Psoas muscle (tissue), 8 donors: Measurements from ENCODE around the gene BCAR3. TPM values are rescaled to one million over a fixed set of nuclear protein-coding genes. Genes with fewer than 3 reads are reported as not detected.

Experiments
- ATAC-seq, 4 donors: fragments of 200-7000 bp; cut with Tn5 transposase; one replicate each; pipeline ENCODE4 v1.9.1; 2020; ENCODE audit warnings: moderate library complexity in 3 of 4, mild to moderate bottlenecking in 2 of 4
- DNase-seq, 2 donors: peaks; one replicate each; pipeline ENCODE4 v3.0.0-alpha.2; 2020
- H3K27ac ChIP-seq: fragments of 200-600 bp; one replicate; pipeline ENCODE4 v1.8.0; 2022
- H3K27me3 ChIP-seq, 3 donors: fragments of 200-600 bp in 1 of 3; one replicate each; pipeline versions ENCODE4 v1.6.1 to v1.8.0; 2013 to 2022; ENCODE audit warnings: low read length in 2 of 3, mild to moderate bottlenecking in 2 of 3, moderate library complexity in 1 of 3; ENCODE audit not compliant: insufficient read depth in 3 of 3
- H3K36me3 ChIP-seq, 2 donors: fragments of 200-600 bp in 1 of 2; one replicate each; pipeline versions ENCODE4 v1.6.1 to v1.8.0; 2013 to 2022; ENCODE audit warnings: low read depth in 1 of 2, mild to moderate bottlenecking in 1 of 2, moderate library complexity in 1 of 2; ENCODE audit not compliant: insufficient read depth in 1 of 2
- H3K4me1 ChIP-seq: fragments of 200-600 bp; one replicate; pipeline ENCODE4 v1.8.0; 2022
- H3K4me3 ChIP-seq: fragments of 200-600 bp; one replicate; pipeline ENCODE4 v1.8.0; 2022; ENCODE audit warnings: mild to moderate bottlenecking
- H3K9me3 ChIP-seq: fragments of 200-600 bp; one replicate; pipeline ENCODE4 v1.8.0; 2022
- CTCF ChIP-seq: fragments of 200-600 bp; IDR thresholded peaks from one replicate; pipeline ENCODE4 v1.8.0; 2022; ENCODE audit warnings: antibody characterized with exemption
- whole genome bisulfite sequencing, 3 donors: extraction: QIAGEN DNeasy Blood & Tissue Kit; methylation state at CpG; one replicate each; pipeline versions ENCODE4 v1.1.6 to v1.1.7; 2013; 5-methylcytosine and 5-hydroxymethylcytosine counted together
- intact Hi-C, 2 donors: fragments of 100-400 bp; cut with DNase I; formaldehyde crosslinking; loops; one replicate each; pipeline versions ENCODE4 v1.11.0 to v1.14.2; 2022
- polyA plus RNA-seq, 3 donors: library from polyadenylated mRNA; stranded (reverse); fragments of 200-250 nt; gene quantifications; one replicate each; pipeline ENCODE4 v1.2.3, GENCODE V29; 2013
- total RNA-seq, 4 donors: library from RNA; stranded (reverse); fragmentation: NEBNext Ultra II Directional in 2 of 4; extraction: Animal tissue kit (Norgen Biotek cat#: 25700) in 2 of 4; gene quantifications; one replicate each; pipeline versions ENCODE4 v1.2.1 to v1.2.4, GENCODE V29; 2021 to 2023
- donor health status: healthy with polysubstance abuse.
- donor health status: DM: no; HTN: no; CAD: no; lungs with moderate emphysema.
- donor health status: Bipolar disorder and iron deficiency.
- donor health status: healthy.
- donor health status: DM: yes; HTN: yes; CAD: no.
- donor health status: DM: no; HTN: no; CAD: no.
- donor health status: DM: no; HTN: no; CAD: no.
- donor health status: DM: yes; HTN: yes; CAD: no.

Gene BCAR3
- total and polyA plus RNA-seq, 7 donors = 15.8 to 64.1 (median 18.4) TPM

- Histone ChIP-seq H3K27ac (no peak overlapping the region), H3K4me3 (no peak overlapping the region), H3K36me3 (no peaks in the 10 kb centered on the region), H3K4me1 (no peaks in the 10 kb centered on the region), H3K9me3 (peaks cover 2% of the 10 kb centered on the region), H3K27me3 (no peaks in the 10 kb centered on the region)
- ATAC-seq = no peak
- intact Hi-C loops = loop anchor here (5.0 kb wide), 3 partner anchors 36 to 211 kb away; no protein-coding TSS in a partner anchor
- 74 to 87% (median 79%) methylated on average over 5 of the region's 5 CpGs for WGBS, 3 donors
- TF ChIP-seq CTCF = peak; percentile 15
- no peak for DNase-seq
Observed at GRCh38 chr1:93631626-93632365, 49.8 kb downstream of the BCAR3 start.

- Histone ChIP-seq H3K9me3 (peaks cover 2% of the 10 kb centered on the region), H3K27ac (no peak overlapping the region), H3K27me3 (no peaks in the 10 kb centered on the region), H3K36me3 (no peaks in the 10 kb centered on the region), H3K4me1 (peaks cover 1% of the 10 kb centered on the region), H3K4me3 (no peak overlapping the region)
- WGBS, 3 donors = 89 to 93% (median 92%) methylated on average over 3 of the region's 3 CpGs
- intact Hi-C loops = loop anchor here (5.0 kb wide), 3 partner anchors 37 to 212 kb away; no protein-coding TSS in a partner anchor
- ATAC-seq (no peak), DNase-seq (no peak)
- no peak for TF ChIP-seq CTCF
Observed at GRCh38 chr1:93630168-93630567, 51.5 kb downstream of the BCAR3 start.

- DNase-seq (no peak), ATAC-seq (peak; percentile 78 to 89 (median 80))
- Histone ChIP-seq H3K27me3 (no peaks in the 10 kb centered on the region), H3K27ac (no peak overlapping the region), H3K4me3 (no peak overlapping the region), H3K9me3 (peaks cover 2% of the 10 kb centered on the region), H3K36me3 (no peaks in the 10 kb centered on the region), H3K4me1 (peaks cover 4% of the 10 kb centered on the region)
- intact Hi-C loops = loop anchor here (2.0 to 5.0 kb wide), 5 partner anchors 38 to 215 kb away; no protein-coding TSS in a partner anchor
- TF ChIP-seq CTCF = peak; percentile 83
- WGBS, 3 donors = 43 to 60% (median 48%) methylated on average over 9 of the region's 9 CpGs
Observed at GRCh38 chr1:93629101-93630059, 52.3 kb downstream of the BCAR3 start.

- DNase-seq (no peak), ATAC-seq (no peak)
- H3K9me3 ChIP-seq = peaks cover 2% of the 10 kb centered on the region
- H3K4me1 ChIP-seq = peaks cover 4% of the 10 kb centered on the region
- no peaks in the 10 kb centered on the region for H3K27me3 ChIP-seq
- H3K36me3 ChIP-seq = no peaks in the 10 kb centered on the region
- H3K27ac ChIP-seq = no peak overlapping the region
- 86 to 93% (median 90%) methylated on average over 3 of the region's 3 CpGs for WGBS, 3 donors
- TF ChIP-seq CTCF = no peak
- intact Hi-C loops = loop anchor here (2.0 kb wide), 2 partner anchors 186 to 216 kb away; no protein-coding TSS in a partner anchor
- H3K4me3 ChIP-seq = no peak overlapping the region
Observed at GRCh38 chr1:93628681-93629080, 53.0 kb downstream of the BCAR3 start.
